Duodenal mucosa (tissue), 2 donors: ENCODE measurements around the gene BRD1.

ENCODE experiments used
- H3K27ac ChIP-seq: one replicate; pipeline ENCODE4 v1.7.0; 2013; ENCODE audit warnings: low read depth, low read length
- H3K27me3 ChIP-seq, 2 donors: one replicate each; pipeline ENCODE4 v1.7.0; 2013; ENCODE audit warnings: low read length in 2 of 2, control low read depth in 1 of 2; ENCODE audit not compliant: insufficient read depth in 2 of 2, control insufficient read depth in 1 of 2
- H3K36me3 ChIP-seq, 2 donors: one replicate each; pipeline ENCODE4 v1.7.0; 2013; ENCODE audit warnings: low read length in 2 of 2, control low read depth in 1 of 2; ENCODE audit not compliant: insufficient read depth in 2 of 2, control insufficient read depth in 1 of 2
- H3K4me1 ChIP-seq, 2 donors: one replicate each; pipeline ENCODE4 v1.7.0; 2013; ENCODE audit warnings: low read length in 2 of 2, control low read depth in 1 of 2; ENCODE audit not compliant: insufficient read depth in 2 of 2, control insufficient read depth in 1 of 2
- H3K4me3 ChIP-seq, 2 donors: one replicate each; pipeline ENCODE4 v1.7.0; 2013; ENCODE audit warnings: low read length in 2 of 2, low read depth in 1 of 2
- H3K9ac ChIP-seq, 2 donors: one replicate each; pipeline ENCODE4 v1.7.0; 2013; ENCODE audit warnings: low read length in 2 of 2, low read depth in 1 of 2
- H3K9me3 ChIP-seq, 2 donors: one replicate each; pipeline ENCODE4 v1.7.0; 2013; ENCODE audit warnings: low read length in 2 of 2, control low read depth in 1 of 2; ENCODE audit not compliant: control insufficient read depth in 1 of 2

BRD1 gene

GRCh38 chr22:49800408-49801238 is 27.1 kb downstream of the BRD1 start:
- Histone ChIP-seq H3K9me3 (no peaks in the 10 kb centered on the region), H3K36me3 (peaks cover 33 to 78% of the 10 kb centered on the region in 2 donors), H3K4me3 (no peak overlapping the region), H3K27ac (no peak overlapping the region), H3K27me3 (no peaks in the 10 kb centered on the region), H3K9ac (no peak overlapping the region), H3K4me1 (no peaks in the 10 kb centered on the region)

GRCh38 chr22:49799431-49800075 is 28.1 kb downstream of the BRD1 start:
- Histone ChIP-seq H3K27ac (no peak overlapping the region), H3K4me3 (no peak overlapping the region), H3K27me3 (no peaks in the 10 kb centered on the region), H3K9ac (no peak overlapping the region), H3K9me3 (no peaks in the 10 kb centered on the region), H3K36me3 (peaks cover 36 to 84% of the 10 kb centered on the region in 2 donors), H3K4me1 (no peaks in the 10 kb centered on the region)

- H3K4me1 ChIP-seq: no peaks in the 10 kb centered on the region
- no peak overlapping the region for H3K4me3 ChIP-seq
- H3K9me3 ChIP-seq: no peaks in the 10 kb centered on the region
- no peaks in the 10 kb centered on the region for H3K27me3 ChIP-seq
- peaks cover 45 to 84% of the 10 kb centered on the region in 2 donors for H3K36me3 ChIP-seq
- H3K9ac ChIP-seq: no peak overlapping the region
- H3K27ac ChIP-seq: no peak overlapping the region
These were observed 29.1 kb downstream of the BRD1 start for GRCh38 chr22:49798486-49799151.

- no peaks in the 10 kb centered on the region for H3K4me1 ChIP-seq
These were observed 30.0 kb downstream of the BRD1 start for GRCh38 chr22:49797706-49798105.

GRCh38 chr22:49796596-49797270 is 30.9 kb downstream of the BRD1 start:
- no peaks in the 10 kb centered on the region for H3K9me3 ChIP-seq
- H3K36me3 ChIP-seq: peaks cover 53 to 90% of the 10 kb centered on the region in 2 donors
- H3K4me1 ChIP-seq: no peaks in the 10 kb centered on the region
- no peaks in the 10 kb centered on the region for H3K27me3 ChIP-seq
- no peak overlapping the region for H3K27ac ChIP-seq
- H3K4me3 ChIP-seq: no peak overlapping the region
- H3K9ac ChIP-seq: no peak overlapping the region

More at GRCh38 chr22:49797706-49798105, 30.0 kb downstream of the BRD1 start:
- peaks cover 48 to 84% of the 10 kb centered on the region in 2 donors for H3K36me3 ChIP-seq
- H3K27ac ChIP-seq: no peak overlapping the region
- H3K4me3 ChIP-seq: no peak overlapping the region
- no peaks in the 10 kb centered on the region for H3K27me3 ChIP-seq
- H3K9me3 ChIP-seq: no peaks in the 10 kb centered on the region
- no peak overlapping the region for H3K9ac ChIP-seq

- Histone ChIP-seq H3K4me3 (no peak overlapping the region), H3K36me3 (peaks cover 53 to 90% of the 10 kb centered on the region in 2 donors), H3K9me3 (no peaks in the 10 kb centered on the region), H3K27ac (no peak overlapping the region), H3K27me3 (no peaks in the 10 kb centered on the region), H3K9ac (no peak overlapping the region), H3K4me1 (no peaks in the 10 kb centered on the region)
These were observed 32.2 kb downstream of the BRD1 start for GRCh38 chr22:49795521-49795920.

- H3K9me3 ChIP-seq: no peaks in the 10 kb centered on the region
- peaks cover 15% of the 10 kb centered on the region in 2 donors for H3K4me1 ChIP-seq
- H3K4me3 ChIP-seq: no peak overlapping the region
- H3K27me3 ChIP-seq: no peaks in the 10 kb centered on the region
- H3K9ac ChIP-seq: no peak overlapping the region
- no peak overlapping the region for H3K27ac ChIP-seq
- H3K36me3 ChIP-seq: peaks cover 51 to 90% of the 10 kb centered on the region in 2 donors
These were observed 33.8 kb downstream of the BRD1 start for GRCh38 chr22:49793871-49794270.

GRCh38 chr22:49793296-49793695 is 34.4 kb downstream of the BRD1 start:
- peaks cover 49 to 84% of the 10 kb centered on the region in 2 donors for H3K36me3 ChIP-seq
- no peak overlapping the region for H3K4me3 ChIP-seq
- H3K9me3 ChIP-seq: no peaks in the 10 kb centered on the region
- no peak overlapping the region for H3K9ac ChIP-seq
- H3K27ac ChIP-seq: no peak overlapping the region
- H3K4me1 ChIP-seq: peaks cover 20 to 21% of the 10 kb centered on the region in 2 donors
- H3K27me3 ChIP-seq: no peaks in the 10 kb centered on the region

- no peak overlapping the region for H3K27ac ChIP-seq
- H3K4me3 ChIP-seq: no peak overlapping the region
- no peaks in the 10 kb centered on the region for H3K27me3 ChIP-seq
- peaks cover 20 to 24% of the 10 kb centered on the region in 2 donors for H3K4me1 ChIP-seq
- peaks cover 43 to 81% of the 10 kb centered on the region in 2 donors for H3K36me3 ChIP-seq
- H3K9me3 ChIP-seq: no peaks in the 10 kb centered on the region
- H3K9ac ChIP-seq: no peak overlapping the region
These were observed 35.6 kb downstream of the BRD1 start for GRCh38 chr22:49792107-49792506.
